ENCODE measurements around the gene TCEANC2. TPM values are rescaled to one million over a fixed set of nuclear protein-coding genes. Genes with fewer than 3 reads are reported as not detected.

Gene TCEANC2
- total RNA-seq, 1 donor from 2014 or later = 4.7 TPM

- no peak overlapping the region for H3K4me3 ChIP-seq
- no peak for DNase-seq
- no peaks in the 10 kb centered on the region for H3K36me3 ChIP-seq
- no peak overlapping the region for H3K27ac ChIP-seq
- H3K9me3 ChIP-seq = no peaks in the 10 kb centered on the region
- ATAC-seq = peak; percentile 77
- no peak for TF ChIP-seq CTCF (IDR thresholded peaks at IDR 0.05)
- H3K27me3 ChIP-seq = no peaks in the 10 kb centered on the region
- H3K4me1 ChIP-seq = peaks cover 10% of the 10 kb centered on the region
- intact Hi-C loops (cut with DNase I) = no loop called here
Measured at GRCh38 chr1:54153535-54154439, 100.4 kb downstream of the TCEANC2 start.

Small RNAs within 50 kb of the gene (microRNA-seq; reads per million reads assigned to microRNA genes)
- gene MIR4781 (ENCODE audit: borderline microRNAs expressed) = 2.3 reads per million, percentile 13 among the genes with 10 or more reads in this experiment

Other genes starting within 250 kb of the TCEANC2 start
- 7.7 TPM for gene NDC1, start 215.3 kb upstream of the TCEANC2 start, total RNA-seq
- gene YIPF1, start 163.8 kb upstream of the TCEANC2 start, total RNA-seq = 24.1 TPM
- not detected for gene DIO1, start 159.4 kb upstream of the TCEANC2 start, total RNA-seq
- gene IFT25, start 107.9 kb upstream of the TCEANC2 start, total RNA-seq = 16.8 TPM
- 18.1 TPM for gene LRRC42, start 107.3 kb upstream of the TCEANC2 start, total RNA-seq
- gene LDLRAD1, start 35.4 kb upstream of the TCEANC2 start, total RNA-seq = 0.41 TPM
- 440 TPM for gene TMEM59, start 404 bp upstream of the TCEANC2 start, total RNA-seq
- gene CDCP2, start 99.4 kb downstream of the TCEANC2 start, total RNA-seq = 0.35 TPM
- gene CYB5RL, start 146.4 kb downstream of the TCEANC2 start, total RNA-seq = 8.8 TPM
- 41.9 TPM for gene MRPL37, start 146.6 kb downstream of the TCEANC2 start, total RNA-seq